ENCODE results near the gene LRRN4CL. TPM values are rescaled to one million over a fixed set of nuclear protein-coding genes. Genes with fewer than 3 reads are reported as not detected.

LRRN4CL gene
- total and polyA plus RNA-seq, 2 of the 8 experiments (the other 6 are each of a cell fraction or from before 2014, with no cell fraction given): 0.05 to 0.26 TPM

- ChIA-PET CTCF (ENCODE audit: partially characterized antibody) (interaction anchor here (1.7 to 2.1 kb wide), 2 partner anchors 27 to 42 kb away, joined by 5 to 9 read pairs; partner anchors contain the start of gene ZBTB3), POLR2A (ENCODE audit: partially characterized antibody) (interaction anchor here (0.6 to 10.9 kb wide), 36 partner anchors 8 to 159 kb away, joined by 3 to 192 read pairs (median 5); partner anchors contain the start of genes BSCL2, C11orf98, CSKMT and EEF1G)
- Histone ChIP-seq H3K9me3 (ENCODE audit: insufficient read depth in 2 of 2, low read depth in 1 of 2, low read length in 1 of 2) (no peaks in the 10 kb centered on the region), H2AK5ac (ENCODE audit: low read depth, low read length) (no peak overlapping the region), H2BK20ac (ENCODE audit: low read length) (no peak overlapping the region), H3K14ac (ENCODE audit: insufficient read length) (no peak overlapping the region), H3K4me1 (replicated peaks in 1 of 4; ENCODE audit: control insufficient read depth in 3 of 4, insufficient read depth in 4 of 4, low read length in 3 of 4) (no peaks in the 10 kb centered on the region; a peak in 3 of 7 replicates), H4K8ac (ENCODE audit: extremely low read depth, insufficient read depth, low read length) (peak overlapping the region; percentile 91), H3K79me2 (ENCODE audit: control insufficient read depth in 1 of 2, insufficient read depth in 2 of 2, low read length in 2 of 2) (peaks cover 18 to 75% of the 10 kb centered on the region in 2 experiments), H2BK5ac (ENCODE audit: low read depth, low read length) (peak overlapping the region; percentile 91), H4K91ac (replicated peaks; ENCODE audit: insufficient read length, low read length) (peak overlapping the region; percentile 40), H4K5ac (ENCODE audit: insufficient read length, low read depth, low read length) (peak overlapping the region; percentile 97), H2BK120ac (replicated peaks; ENCODE audit: low read depth, low read length) (no peak overlapping the region), H3K79me1 (ENCODE audit: low read depth, low read length) (0 out of 2 replicates have a peak, but pooled peaks cover 2% of the 10 kb centered on the region), H2BK12ac (ENCODE audit: low read depth, low read length) (no peak overlapping the region), H3K18ac (ENCODE audit: extremely low read depth, low read length) (no peak overlapping the region; the same call in none of the 2 replicates), H3K56ac (replicated peaks; ENCODE audit: insufficient read length, low read depth, low read length) (peak overlapping the region; percentile 27), H3K23me2 (ENCODE audit: low read depth, low read length) (peaks cover 16% of the 10 kb centered on the region), H3K27me3 (replicated peaks in 1 of 4; ENCODE audit: control insufficient read depth in 3 of 4, extremely low read depth in 1 of 4, insufficient read depth in 3 of 4, low read length in 3 of 4) (no peaks in the 10 kb centered on the region), H3K23ac (ENCODE audit: insufficient read length) (no peak overlapping the region), H2BK15ac (ENCODE audit: low read length) (no peak overlapping the region), H4K20me1 (replicated peaks in 1 of 2; ENCODE audit: control insufficient read depth in 1 of 2, insufficient read depth in 2 of 2, low read length in 2 of 2) (peaks cover 12 to 17% of the 10 kb centered on the region in 2 experiments), H3K4me2 (ENCODE audit: insufficient read depth in 1 of 2, low read depth in 2 of 2, low read length in 2 of 2) (peak overlapping the region; percentile 85 to 93), H3K4ac (replicated peaks; ENCODE audit: insufficient read length, low read depth, low read length) (no peak overlapping the region), H3K9ac (replicated peaks in 1 of 4; ENCODE audit: extremely low read depth in 1 of 4, low read depth in 3 of 4, low read length in 3 of 4) (peak overlapping the region; percentile 84 to 92 (median 90)), H2AFZ (ENCODE audit: low read length) (no peak overlapping the region), H3K27ac (ENCODE audit: low read depth, low read length) (peak overlapping the region; percentile 92), H3K36me3 (ENCODE audit: control insufficient read depth in 2 of 4, insufficient read depth in 4 of 4, low read length in 3 of 4) (peaks cover 14 to 32% (median 21%) of the 10 kb centered on the region in 4 experiments), H3K4me3 (ENCODE audit: extremely low read depth in 1 of 4, insufficient read depth in 2 of 4, low read depth in 3 of 4, low read length in 4 of 4) (peak overlapping the region; percentile 87 to 98 (median 96))
- TF ChIP-seq HDAC6 (IDR thresholded peaks at IDR 0.05; ENCODE audit: low read depth, low read length) (no peak), CHD2 (IDR thresholded peaks at IDR 0.05; ENCODE audit: low read length) (peak; percentile 6; the same call in 1 of the 2 replicates), KDM4A (IDR thresholded peaks at IDR 0.05; ENCODE audit: low read depth, low read length, severe bottlenecking) (peak; percentile 22)
- TF ChIP-seq, protein P1, sequence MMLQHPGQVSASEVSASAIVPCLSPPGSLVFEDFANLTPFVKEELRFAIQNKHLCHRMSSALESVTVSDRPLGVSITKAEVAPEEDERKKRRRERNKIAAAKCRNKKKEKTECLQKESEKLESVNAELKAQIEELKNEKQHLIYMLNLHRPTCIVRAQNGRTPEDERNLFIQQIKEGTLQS (IDR thresholded peaks at IDR 0.05; ENCODE audit: insufficient read depth, low read depth, low read length): no peak
- FAIRE-seq (no peak), DNase-seq (ENCODE audit: low read depth in 1 of 2, low spot score in 2 of 2) (no peak)
- 0% methylated on average over 9 of the region's 37 CpGs; no CpG with 5 or more reads in 1 of the 2 experiments for WGBS, 2 experiments (ENCODE audit: extremely low coverage in 1 of 2, insufficient coverage in 1 of 2, insufficient read length in 1 of 2, insufficient replicate concordance in 2 of 2, low coverage in 1 of 2, low lambda C conversion rate in 2 of 2, missing lambda C conversion rate in 1 of 2)
Measured at GRCh38 chr11:62726915-62727164, 37.5 kb upstream of the LRRN4CL start.

Measured in H1 (cell line).